GM23338 (cell line): ENCODE results near the gene IMPA2. TPM values are rescaled to one million over a fixed set of nuclear protein-coding genes. Genes with fewer than 3 reads are reported as not detected.

Experiments used
- ATAC-seq: fragments of 200-7000 bp; cut with Tn5 transposase; 3 replicates; pipeline ENCODE4 v1.9.1; 2020
- DNase-seq: peaks from one replicate; pipeline ENCODE4 v3.0.0-alpha.2; 2015; ENCODE audit warnings: low spot score
- H2AFZ ChIP-seq: fragments of 200-600 bp; sonication (generic); 2 replicates; pipeline ENCODE4 v1.8.0; 2016; ENCODE audit warnings: antibody characterized with exemption, mild to moderate bottlenecking, moderate library complexity
- H3F3A ChIP-seq: fragments of 200-600 bp; sonication (generic); replicated peaks from 2 replicates; pipeline ENCODE4 v1.8.0; 2017; ENCODE audit warnings: antibody characterized with exemption, mixed run types, low read depth
- H3K27ac ChIP-seq: fragments of 200-600 bp; sonication (generic); 2 replicates; pipeline ENCODE4 v1.6.1; 2016; ENCODE audit warnings: low read depth
- H3K27me3 ChIP-seq: fragments of 200-600 bp; sonication (generic); 2 replicates; pipeline ENCODE4 v1.8.0; 2016; ENCODE audit warnings: mild to moderate bottlenecking, mixed run types, moderate library complexity; ENCODE audit not compliant: insufficient read depth
- H3K36me3 ChIP-seq: fragments of 200-600 bp; sonication (generic); 2 replicates; pipeline ENCODE4 v1.8.0; 2016; ENCODE audit warnings: mild to moderate bottlenecking; ENCODE audit not compliant: insufficient read depth
- H3K4me1 ChIP-seq: fragments of 200-600 bp; sonication (generic); 2 replicates; pipeline ENCODE4 v1.8.0; 2016; ENCODE audit warnings: mild to moderate bottlenecking, moderate library complexity; ENCODE audit not compliant: insufficient read depth
- H3K4me2 ChIP-seq: fragments of 200-600 bp; sonication (generic); 2 replicates; pipeline ENCODE4 v1.7.1; 2017; ENCODE audit warnings: mixed run types
- H3K4me3 ChIP-seq: fragments of 200-600 bp; sonication (generic); 2 replicates; pipeline ENCODE4 v1.6.1; 2016; ENCODE audit warnings: mixed run types
- H3K79me2 ChIP-seq: fragments of 200-600 bp; sonication (generic); replicated peaks from 2 replicates; pipeline ENCODE4 v1.8.0; 2017; ENCODE audit warnings: mild to moderate bottlenecking; ENCODE audit not compliant: insufficient read depth
- H3K9me2 ChIP-seq: fragments of 200-600 bp; sonication (generic); 2 replicates; pipeline ENCODE4 v1.8.0; 2017; ENCODE audit not compliant: insufficient read depth
- H4K20me1 ChIP-seq: fragments of 200-600 bp; sonication (generic); replicated peaks from 2 replicates; pipeline ENCODE4 v1.8.0; 2017; ENCODE audit warnings: mild to moderate bottlenecking; ENCODE audit not compliant: insufficient read depth
- H3K27ac Mint-ChIP-seq: 2 replicates; pipeline ENCODE4 v1.8.0; 2020; ENCODE audit warnings: inconsistent platforms, mild to moderate bottlenecking, moderate library complexity, mixed read lengths
- H3K27me3 Mint-ChIP-seq: 3 replicates; pipeline ENCODE4 v1.8.0; 2022; ENCODE audit warnings: low read depth, mild to moderate bottlenecking, moderate library complexity, mixed read lengths, inconsistent platforms; ENCODE audit not compliant: insufficient read depth, poor library complexity
- H3K36me3 Mint-ChIP-seq: 3 replicates; pipeline ENCODE4 v1.8.0; 2021; ENCODE audit warnings: low read depth, mild to moderate bottlenecking, inconsistent platforms, moderate library complexity, mixed read lengths
- H3K4me1 Mint-ChIP-seq: 3 replicates; pipeline ENCODE4 v1.8.0; 2020; ENCODE audit warnings: mild to moderate bottlenecking, inconsistent platforms, mixed read lengths
- H3K4me3 Mint-ChIP-seq: 3 replicates; pipeline ENCODE4 v1.8.0; 2021; ENCODE audit warnings: moderate library complexity, mild to moderate bottlenecking, inconsistent platforms, mixed read lengths
- H3K9me3 Mint-ChIP-seq: 3 replicates; pipeline ENCODE4 v1.8.0; 2020; ENCODE audit warnings: moderate library complexity, mild to moderate bottlenecking, inconsistent platforms, mixed read lengths
- CREB1 ChIP-seq: fragments of 250-450 bp; sonication (Bioruptor Pico); IDR thresholded peaks from 2 replicates; pipeline ENCODE4 v1.5.0; 2020; ENCODE audit warnings: low read depth, mild to moderate bottlenecking, moderate library complexity
- CTCF ChIP-seq, 2 experiments: fragments of 200-600 bp in 1 of 2; sonication (generic) in 1 of 2; conservative IDR thresholded peaks; 2 replicates each; pipeline versions ENCODE4 v1.5.1 to v1.6.1; 2016 to 2017; ENCODE audit warnings: antibody characterized with exemption in 2 of 2, low read depth in 2 of 2, mild to moderate bottlenecking in 2 of 2, moderate library complexity in 1 of 2
- ETS1 ChIP-seq: IDR thresholded peaks from 2 replicates; pipeline ENCODE4 v1.6.1; 2016; ENCODE audit warnings: antibody characterized with exemption
- EZH2phosphoT487 ChIP-seq: fragments of 200-600 bp; sonication (generic); IDR thresholded peaks from one replicate; pipeline ENCODE4 v1.8.1; 2018; ENCODE audit warnings: antibody characterized with exemption; ENCODE audit not compliant: unreplicated experiment
- JUNB ChIP-seq: IDR thresholded peaks from one replicate; pipeline ENCODE4 v1.6.1; 2016; ENCODE audit warnings: antibody characterized with exemption; ENCODE audit not compliant: unreplicated experiment
- NANOG ChIP-seq: IDR thresholded peaks from 2 replicates; pipeline ENCODE4 v1.6.1; 2016; ENCODE audit warnings: antibody characterized with exemption, borderline replicate concordance
- POLR2AphosphoS5 ChIP-seq: IDR thresholded peaks from 2 replicates; pipeline ENCODE4 v1.6.1; 2016; ENCODE audit warnings: antibody characterized with exemption, low read depth
- REST ChIP-seq: IDR thresholded peaks from one replicate; pipeline ENCODE4 v1.6.1; 2018; ENCODE audit warnings: antibody characterized with exemption; ENCODE audit not compliant: unreplicated experiment
- STAT1 ChIP-seq: IDR thresholded peaks from one replicate; pipeline ENCODE4 v1.6.1; 2016; ENCODE audit warnings: antibody characterized with exemption; ENCODE audit not compliant: unreplicated experiment
- ZNF114 ChIP-seq: fragments of 250-450 bp; sonication (Bioruptor Pico); IDR thresholded peaks from 2 replicates; pipeline ENCODE4 v1.5.0; 2020; ENCODE audit warnings: mild to moderate bottlenecking, moderate library complexity
- ZNF331 ChIP-seq: fragments of 250-450 bp; sonication (Bioruptor Pico); IDR thresholded peaks from 2 replicates; pipeline ENCODE4 v1.5.0; 2020; ENCODE audit warnings: low read depth, mild to moderate bottlenecking, moderate library complexity
- ZNF462 ChIP-seq: fragments of 250-450 bp; sonication (Bioruptor Pico); IDR thresholded peaks from 2 replicates; pipeline ENCODE4 v1.5.0; 2020; ENCODE audit warnings: mild to moderate bottlenecking, moderate library complexity
- polyA plus RNA-seq: library from polyadenylated mRNA; unstranded; fragments of >200 nt; fragmentation: Nextera tagmentation; extraction: Ambion mirVana; gene quantifications from 2 replicates; pipeline ENCODE4 v1.2.1, GENCODE V29; 2016
- total RNA-seq: library from RNA; depleted of rRNA; stranded (reverse); fragments of >200 nt; shearing (Covaris generic); gene quantifications from 2 replicates; pipeline ENCODE4 v1.2.3, GENCODE V29; 2014

The IMPA2 gene
- total and polyA plus RNA-seq, 2 experiments from 2014 or later: 50.4 to 122 TPM

- Histone ChIP-seq H3K4me3 (no peak overlapping the region), H3K4me1 (no peaks in the 10 kb centered on the region), H3K79me2 (no peaks in the 10 kb centered on the region), H3K27me3 (no peaks in the 10 kb centered on the region), H3F3A (no peaks in the 10 kb centered on the region), H3K27ac (no peak overlapping the region), H3K36me3 (peaks cover 22% of the 10 kb centered on the region), H4K20me1 (no peaks in the 10 kb centered on the region), H3K4me2 (no peak overlapping the region), H3K9me2 (no peaks in the 10 kb centered on the region), H2AFZ (no peak overlapping the region)
- Mint-ChIP-seq H3K4me3 (no peak overlapping the region), H3K36me3 (peaks cover 61% of the 10 kb centered on the region), H3K4me1 (no peaks in the 10 kb centered on the region), H3K27me3 (peaks cover 4% of the 10 kb centered on the region), H3K9me3 (no peaks in the 10 kb centered on the region), H3K27ac (no peak overlapping the region)
- no peak for DNase-seq
- no peak for TF ChIP-seq NANOG
- no peak for TF ChIP-seq EZH2phosphoT487
- no peak for TF ChIP-seq STAT1
- TF ChIP-seq ZNF114 (CRISPR knock-in tag): no peak
- no peak for TF ChIP-seq JUNB
- TF ChIP-seq ZNF462 (CRISPR knock-in tag): no peak
- no peak for TF ChIP-seq ZNF331 (CRISPR knock-in tag)
- no peak for TF ChIP-seq ETS1
- TF ChIP-seq CTCF (conservative IDR thresholded peaks at IDR 0.05; ENCODE audit: low read depth in 2 of 2): no peak
- TF ChIP-seq REST: no peak
- TF ChIP-seq CREB1: no peak
- no peak for TF ChIP-seq POLR2AphosphoS5
- no peak for ATAC-seq
Observed at GRCh38 chr18:12015416-12016062, 34.2 kb downstream of the IMPA2 start.
